Retina (tissue), 1 donor: Measurements from ENCODE around the gene FRZB.
"Not testable (repeated sequence)": the region's sequence is repeated elsewhere in the genome, so short reads cannot be mapped to it uniquely, and the experiment has no call there.

Source experiments
- DNase-seq: peaks from one replicate; pipeline ENCODE4 v3.0.0-alpha.2; 2016

FRZB gene, protein sequence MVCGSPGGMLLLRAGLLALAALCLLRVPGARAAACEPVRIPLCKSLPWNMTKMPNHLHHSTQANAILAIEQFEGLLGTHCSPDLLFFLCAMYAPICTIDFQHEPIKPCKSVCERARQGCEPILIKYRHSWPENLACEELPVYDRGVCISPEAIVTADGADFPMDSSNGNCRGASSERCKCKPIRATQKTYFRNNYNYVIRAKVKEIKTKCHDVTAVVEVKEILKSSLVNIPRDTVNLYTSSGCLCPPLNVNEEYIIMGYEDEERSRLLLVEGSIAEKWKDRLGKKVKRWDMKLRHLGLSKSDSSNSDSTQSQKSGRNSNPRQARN

DNA sequence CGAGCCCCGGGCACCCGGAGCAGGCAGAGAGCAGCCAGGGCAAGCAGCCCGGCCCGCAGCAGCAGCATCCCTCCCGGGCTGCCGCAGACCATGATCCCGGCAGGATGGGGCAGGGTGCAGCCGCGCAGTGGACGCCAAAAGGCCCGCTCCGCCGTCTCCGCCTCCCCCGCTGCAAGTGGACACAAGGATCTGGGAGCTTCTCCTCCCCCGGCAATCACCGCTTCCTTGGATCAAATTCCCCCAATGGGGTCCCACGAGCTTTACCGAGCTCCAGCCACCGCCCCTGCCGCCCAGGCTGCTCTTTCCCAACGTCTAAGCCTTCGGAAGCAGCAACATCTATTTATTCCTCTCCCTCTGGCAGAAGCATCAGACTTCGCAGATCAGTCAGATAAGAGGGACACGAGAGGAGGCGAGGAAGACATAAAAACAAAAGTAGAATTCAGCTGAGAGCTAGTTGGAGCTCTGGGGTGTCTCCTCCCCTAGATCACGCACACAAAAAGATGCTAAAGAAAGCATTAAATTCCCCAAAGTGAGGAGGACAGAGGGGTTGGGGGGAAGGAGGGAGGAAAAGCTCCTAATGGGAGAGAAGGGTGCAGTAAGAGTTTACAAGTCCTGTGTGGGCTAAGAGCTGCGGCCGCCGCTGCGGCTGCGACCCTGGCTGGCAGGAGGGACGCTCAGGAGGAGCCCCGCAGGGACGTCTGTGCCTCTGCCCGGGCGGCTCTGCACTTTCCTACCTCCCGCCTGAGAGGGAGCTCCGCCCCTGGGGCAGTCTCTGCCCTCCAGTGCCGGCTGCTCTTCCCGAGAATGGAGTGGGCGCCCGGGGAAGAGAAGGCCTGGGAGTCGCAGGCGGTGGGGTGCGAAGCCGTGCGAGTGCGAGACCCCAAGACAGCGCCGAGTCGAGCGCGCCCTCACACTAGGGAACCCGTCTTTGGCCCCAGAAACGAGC is at the start of gene FRZB:
Gene FRZB (minus strand): TSS at position 177 of the 946 bp plus-strand sequence. CDS start 85 bp downstream, at position 92.
- DNase-seq, result peak; percentile 90

DNA sequence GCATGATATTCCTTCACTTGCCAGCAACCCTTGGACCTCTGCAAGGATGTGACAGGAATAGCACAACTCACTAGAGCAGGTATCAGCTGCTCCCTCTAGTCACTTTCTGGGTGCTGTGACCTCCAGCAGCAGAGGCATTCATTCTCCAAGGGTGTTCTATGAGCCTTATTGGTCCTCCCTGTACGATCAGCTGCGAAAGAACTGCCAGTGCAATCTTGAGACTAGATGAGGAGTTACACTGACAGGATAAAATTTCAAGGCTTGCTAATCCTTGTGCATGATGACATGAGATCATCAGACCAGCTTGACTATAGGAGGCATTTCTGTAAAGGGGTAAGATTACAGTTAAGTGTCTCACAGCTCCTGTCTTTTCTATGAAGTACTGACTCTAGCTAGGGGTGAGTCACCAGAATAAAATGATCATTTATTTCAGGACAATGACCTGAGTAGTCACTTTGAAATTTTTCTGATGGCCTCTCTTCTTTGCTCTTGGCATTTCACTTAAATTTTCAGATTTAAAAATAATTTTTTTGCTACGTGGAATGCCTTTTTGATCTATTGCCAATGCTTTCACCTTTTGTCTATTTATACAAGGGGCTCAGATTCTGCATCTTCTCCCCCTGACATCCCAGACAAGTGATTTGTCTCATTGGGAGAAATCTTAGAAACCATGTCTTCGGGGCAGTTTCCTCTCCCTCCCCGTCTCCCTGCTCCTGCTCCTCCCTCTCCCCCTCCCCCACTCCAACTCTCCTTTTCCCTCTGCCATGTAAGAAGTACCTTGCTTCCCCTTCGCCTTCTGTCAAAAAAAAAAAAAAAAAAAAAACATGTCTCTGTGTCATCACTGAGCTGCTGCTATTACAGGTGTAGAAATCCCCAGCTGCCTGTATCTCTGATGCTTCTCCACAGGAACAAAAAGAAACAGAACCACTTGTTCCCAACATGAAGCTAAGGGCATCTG is 49.2 kb upstream of the FRZB start:
- no peak for DNase-seq

DNA sequence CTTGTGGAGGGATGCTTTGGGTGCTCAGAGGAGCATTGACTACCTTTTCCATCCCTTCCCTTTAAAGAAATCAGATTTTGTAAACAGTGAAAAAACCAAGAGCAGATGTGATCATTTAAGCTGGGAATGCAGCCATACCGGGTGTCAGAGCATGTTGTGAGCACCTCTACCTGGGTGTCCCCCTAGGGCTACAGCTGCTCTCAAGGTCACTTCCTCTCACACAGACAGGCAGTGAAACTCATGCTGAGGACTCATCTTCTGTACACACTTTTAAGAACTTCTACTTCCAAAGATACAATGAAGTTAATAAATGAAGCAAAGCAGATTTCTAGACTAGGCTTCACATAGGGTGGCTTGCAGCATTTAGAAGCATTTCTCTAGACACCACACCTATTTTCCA is 48.4 kb upstream of the FRZB start:
- DNase-seq, result no peak

DNA sequence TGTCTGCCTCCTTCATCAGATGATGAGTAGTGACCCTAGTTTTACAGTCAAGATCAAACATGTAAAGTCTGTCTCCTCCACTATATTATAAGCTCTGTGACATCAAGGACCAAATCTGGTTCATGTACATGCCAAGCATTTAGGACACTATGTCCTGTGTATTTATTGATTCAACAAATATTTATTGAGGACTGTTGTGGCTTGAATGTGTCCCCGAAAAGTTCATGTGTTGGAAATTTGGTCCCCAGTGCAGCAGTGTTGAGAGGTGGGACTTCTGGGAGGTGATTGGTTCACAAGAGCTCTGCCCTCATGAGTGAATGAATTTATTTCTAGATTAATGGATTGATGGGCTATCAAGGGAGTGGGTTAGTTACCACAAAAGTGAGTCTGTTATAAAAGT is 46.6 kb upstream of the FRZB start:
- no peak for DNase-seq

DNA sequence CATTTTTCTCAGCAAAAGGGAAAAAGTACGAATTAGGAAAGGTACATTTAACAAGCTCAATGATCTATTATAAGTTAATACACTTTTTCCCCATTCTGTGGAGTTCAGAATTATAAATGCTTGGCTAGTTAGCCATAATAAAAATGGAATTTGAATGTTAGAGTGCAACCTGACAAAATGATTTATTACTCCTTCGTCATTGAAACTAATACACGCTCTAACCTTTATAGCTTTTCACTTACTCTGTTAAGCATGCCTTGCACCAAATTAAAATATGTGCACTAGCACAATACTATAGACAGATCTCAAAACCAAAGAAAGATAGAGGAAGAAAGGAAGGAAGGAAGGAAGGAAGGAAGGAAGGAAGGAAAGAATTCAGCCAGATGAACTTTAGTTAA is 46.1 kb upstream of the FRZB start:
- DNase-seq, result no peak

DNA sequence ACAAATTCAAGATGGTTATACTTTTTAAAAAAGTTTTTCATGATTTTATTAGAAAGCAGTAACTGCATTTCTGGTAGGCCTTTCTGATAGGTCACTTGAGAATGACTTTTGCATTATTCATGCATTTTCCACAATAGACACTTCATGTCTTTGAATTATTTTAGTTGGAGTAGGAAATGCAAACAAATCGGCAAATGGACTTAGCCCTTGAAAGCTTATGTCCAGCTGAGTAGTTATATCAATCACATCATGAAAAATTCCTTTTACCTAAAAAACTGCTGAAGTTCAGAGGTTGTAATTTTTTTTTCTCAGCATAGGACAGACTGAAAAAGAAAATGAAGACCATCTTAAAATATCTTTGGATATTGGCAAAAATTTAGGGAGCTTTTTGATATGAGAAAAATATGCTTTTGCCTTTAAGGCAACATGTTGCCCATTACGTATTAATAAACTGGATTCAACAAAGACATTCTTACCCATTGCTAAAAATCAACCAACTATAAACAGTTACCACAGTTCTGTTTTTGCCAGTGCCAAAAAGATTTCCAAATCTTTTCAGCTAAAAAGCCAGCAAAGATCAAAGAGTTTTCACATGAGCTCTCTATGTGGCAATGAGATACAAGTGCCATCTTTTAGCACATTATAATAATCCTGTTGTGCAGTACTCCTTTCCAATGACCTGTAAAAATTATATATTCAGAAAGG is 45.5 kb upstream of the FRZB start:
- no peak for DNase-seq

DNA sequence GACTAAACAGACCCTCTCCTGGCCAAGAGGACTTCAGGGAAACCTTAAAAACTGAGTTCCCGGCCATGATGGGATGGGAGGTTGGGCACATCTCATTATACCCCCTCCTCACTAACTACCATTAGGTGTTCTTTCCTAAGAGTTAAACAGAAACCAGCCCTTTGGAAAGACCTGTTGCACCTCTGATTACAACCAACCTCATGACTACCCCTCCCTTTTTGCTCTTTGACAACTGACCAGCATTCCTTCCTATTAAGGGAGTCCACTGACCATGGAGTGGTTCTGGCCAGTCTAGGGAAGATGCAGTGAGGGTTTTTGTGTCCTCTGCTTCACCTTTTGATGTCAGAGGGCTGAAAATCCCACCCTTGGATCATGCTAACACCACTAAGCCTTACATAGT is 44.5 kb upstream of the FRZB start:
- no peak for DNase-seq

DNA sequence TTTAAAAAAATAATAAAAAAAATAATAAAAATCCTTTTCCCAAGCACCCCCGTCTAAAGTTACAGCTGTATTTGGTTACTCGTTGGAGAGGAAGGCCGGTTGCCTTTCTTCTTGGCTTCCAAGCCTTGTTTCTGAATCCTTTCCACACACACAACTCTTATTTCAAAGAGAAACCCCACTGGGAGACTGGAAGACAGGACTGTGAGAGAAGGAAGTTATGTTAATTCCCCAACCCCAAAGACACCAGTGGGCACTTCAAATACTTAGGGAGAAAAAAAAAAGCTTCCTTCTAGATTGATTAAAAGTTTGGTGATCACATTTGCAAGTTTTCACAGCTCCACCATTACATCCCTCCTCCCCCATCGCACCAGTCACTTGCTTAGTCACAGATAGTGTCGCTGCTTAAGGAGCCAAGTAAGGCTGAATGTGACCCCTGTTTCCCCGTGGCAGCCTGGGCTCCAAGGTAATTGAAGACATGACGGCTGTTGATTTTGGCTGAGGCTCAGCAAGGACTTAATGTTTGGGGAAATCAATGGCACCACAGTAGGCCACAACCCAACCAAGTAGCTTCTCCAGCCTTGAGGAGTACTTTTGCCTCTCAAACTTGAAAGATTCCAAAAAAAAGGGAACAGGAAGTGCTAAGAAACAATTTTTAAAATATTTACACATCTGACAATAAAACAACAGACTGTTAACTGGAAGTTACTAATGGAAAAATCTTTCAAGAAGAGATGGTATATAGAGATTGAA is 40.8 kb upstream of the FRZB start:
- no peak for DNase-seq

DNA sequence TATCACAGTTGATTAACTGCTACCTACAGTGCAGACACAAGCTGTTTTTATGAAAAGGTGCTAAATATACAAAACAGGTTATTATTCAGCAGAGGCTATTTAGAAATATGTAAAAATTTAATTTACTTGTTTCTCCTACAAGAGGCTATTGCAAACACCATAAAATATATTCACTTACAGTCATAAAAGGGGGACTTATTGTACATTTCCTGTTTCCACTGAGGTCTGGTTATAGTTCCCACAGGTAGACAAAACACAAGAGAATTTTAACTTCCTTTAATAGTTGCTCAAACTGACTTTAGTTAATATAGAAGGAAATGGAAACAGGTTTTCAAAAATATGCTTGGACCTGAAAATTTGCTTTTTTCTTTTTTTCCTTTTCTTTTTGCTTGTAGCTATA is 40.0 kb upstream of the FRZB start:
- DNase-seq, result no peak

DNA sequence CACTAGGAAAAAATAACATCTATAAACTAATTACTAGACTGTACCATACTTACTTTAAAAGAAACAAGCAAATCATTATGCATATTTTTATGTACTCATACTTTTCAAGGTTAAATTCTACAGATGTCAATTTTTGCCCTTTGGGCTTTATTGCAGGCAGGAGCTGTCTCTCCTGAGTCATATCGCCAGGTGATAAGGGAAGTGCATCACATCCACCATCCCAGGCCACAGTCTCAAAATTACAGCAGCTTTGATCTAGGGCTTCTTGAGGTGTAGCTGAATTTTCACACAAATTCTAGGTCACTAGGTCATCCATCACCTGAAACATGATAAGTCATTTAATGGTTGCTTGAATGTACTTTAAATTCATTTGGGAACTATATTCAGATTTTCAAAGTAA is 38.4 kb upstream of the FRZB start:
- DNase-seq, result no peak

DNA sequence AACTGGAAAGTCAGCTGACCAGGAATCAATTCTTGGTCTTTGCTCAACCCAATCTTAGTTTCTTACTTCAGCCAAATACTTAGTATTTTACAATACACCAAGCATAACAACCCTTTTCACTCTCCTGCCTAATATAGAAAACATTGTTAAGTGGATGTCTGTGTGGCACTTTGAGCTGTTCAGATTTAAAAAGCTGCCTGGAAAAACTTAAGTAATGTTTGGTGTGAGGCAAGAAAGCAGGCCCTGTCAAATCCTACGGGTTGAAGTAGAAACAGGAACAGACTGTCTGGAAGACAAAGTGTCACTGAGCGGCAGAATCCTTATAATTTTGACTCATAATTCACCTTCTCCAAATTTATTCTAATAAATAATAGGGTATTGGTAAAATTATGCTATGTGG is 37.1 kb upstream of the FRZB start:
- DNase-seq, result no peak

DNA sequence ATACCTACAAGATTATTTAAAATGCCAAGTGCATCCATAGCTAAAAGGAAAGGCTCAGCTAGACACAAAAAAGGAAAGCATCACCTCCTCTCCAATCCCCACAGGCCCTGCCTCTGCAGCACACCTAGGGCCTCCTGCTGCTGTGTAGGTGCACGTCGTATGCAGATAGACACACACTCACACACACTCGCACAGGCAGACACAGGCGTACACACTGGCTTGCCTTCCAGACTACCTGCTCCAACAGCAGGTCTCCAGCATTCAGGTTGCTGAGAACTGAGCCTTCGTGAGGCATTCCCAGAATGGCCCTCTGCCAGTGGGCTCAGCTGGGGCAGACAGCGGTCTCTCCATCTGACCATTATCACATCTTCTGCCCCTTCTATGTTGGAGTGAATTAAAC is 35.3 kb upstream of the FRZB start:
- no peak for DNase-seq

DNA sequence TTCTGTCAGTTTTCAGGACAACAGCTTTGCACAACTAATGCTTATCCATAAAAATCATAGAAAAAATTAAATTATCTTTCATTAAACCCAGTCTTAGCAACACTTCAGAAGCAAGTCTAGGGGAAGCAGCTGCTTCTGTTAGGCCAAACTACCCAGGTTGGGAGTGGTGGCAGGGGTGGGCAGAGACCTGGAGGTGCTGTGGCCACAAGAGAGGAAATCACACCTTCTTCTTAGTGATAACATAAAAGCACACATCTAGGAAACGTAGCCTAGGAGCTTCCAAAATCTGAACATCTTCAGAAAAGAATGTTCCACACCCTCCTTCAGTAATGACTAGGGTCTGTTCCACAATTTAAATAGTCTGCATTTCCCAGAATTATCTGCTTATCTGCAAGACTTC is 32.3 kb upstream of the FRZB start:
- DNase-seq, result no peak

DNA sequence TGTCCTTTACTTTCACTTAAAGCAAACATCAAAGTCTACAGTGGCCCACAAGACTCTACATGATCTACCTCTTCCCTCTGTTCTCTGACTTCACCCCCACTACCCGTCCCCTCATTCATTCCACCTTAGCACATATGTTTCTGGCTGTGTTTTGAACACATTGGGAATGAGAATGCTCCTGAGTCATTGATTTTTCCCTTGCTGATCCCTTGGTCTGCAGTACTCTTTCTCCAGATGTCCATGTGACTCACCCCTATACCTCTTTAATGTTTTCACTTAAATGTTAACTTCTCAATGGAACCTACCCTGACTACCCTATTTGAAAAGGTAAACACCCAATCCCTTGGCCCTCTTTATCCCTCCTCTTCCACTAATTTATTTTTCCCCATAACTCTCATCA is 30.7 kb upstream of the FRZB start:
- DNase-seq, result no peak

DNA sequence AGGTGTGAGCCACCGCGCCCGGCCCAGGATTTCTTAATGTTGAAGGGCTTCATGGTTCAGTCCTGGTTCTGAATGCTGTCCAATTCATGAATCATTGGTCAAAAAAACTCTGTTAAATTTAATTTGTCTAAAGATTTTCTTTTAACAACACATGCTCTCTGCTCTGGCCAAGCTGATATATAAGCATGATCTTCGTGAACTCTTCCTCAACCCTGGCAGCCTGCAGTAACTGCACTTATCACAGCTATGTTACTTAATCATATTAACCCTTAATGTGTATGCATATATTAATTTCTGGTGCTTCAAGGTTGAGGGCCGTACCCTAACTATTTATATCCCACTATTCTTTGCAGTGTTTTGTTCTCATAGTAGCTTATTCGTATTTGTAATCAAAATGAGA is 29.4 kb upstream of the FRZB start:
- DNase-seq, result no peak

DNA sequence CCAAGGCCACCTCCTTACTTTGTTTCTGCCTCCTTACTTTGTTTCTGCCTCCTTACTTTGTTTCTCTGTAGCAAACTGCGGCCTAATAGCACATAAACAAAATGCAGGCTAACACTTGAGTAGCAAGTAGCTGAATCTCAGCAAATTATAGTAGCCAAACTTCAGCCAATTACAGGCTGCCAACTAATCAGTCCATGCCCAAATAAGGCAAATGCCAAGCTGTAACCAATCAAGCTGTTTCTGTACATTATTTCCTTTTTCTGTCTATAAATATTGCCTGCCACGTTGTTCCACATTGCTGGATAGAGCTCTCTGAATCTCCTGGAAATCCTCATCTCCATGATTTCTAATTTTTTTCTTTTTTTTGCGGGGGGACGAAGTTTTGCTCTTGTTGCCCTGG is 28.7 kb upstream of the FRZB start:
- DNase-seq, result no peak

DNA sequence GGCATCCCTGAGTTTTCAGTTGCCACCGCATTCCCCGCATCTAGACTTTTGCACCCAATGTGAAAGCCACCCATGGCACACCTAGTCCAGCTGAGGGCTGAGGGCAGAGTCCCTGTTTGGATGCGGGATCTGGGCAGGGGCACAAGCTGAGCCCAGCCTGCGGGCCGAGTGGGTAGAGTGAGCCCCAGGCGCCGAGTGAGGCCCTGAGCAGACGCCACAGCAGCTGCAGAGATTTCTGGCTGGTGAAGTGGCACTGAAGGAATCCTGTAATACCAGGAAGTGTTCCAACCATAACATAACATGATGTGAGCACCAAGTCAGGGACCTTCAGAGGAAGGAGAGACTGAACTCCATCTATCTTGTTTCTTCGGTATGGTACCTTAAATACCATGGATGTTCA is 27.7 kb upstream of the FRZB start:
- DNase-seq, result no peak

DNA sequence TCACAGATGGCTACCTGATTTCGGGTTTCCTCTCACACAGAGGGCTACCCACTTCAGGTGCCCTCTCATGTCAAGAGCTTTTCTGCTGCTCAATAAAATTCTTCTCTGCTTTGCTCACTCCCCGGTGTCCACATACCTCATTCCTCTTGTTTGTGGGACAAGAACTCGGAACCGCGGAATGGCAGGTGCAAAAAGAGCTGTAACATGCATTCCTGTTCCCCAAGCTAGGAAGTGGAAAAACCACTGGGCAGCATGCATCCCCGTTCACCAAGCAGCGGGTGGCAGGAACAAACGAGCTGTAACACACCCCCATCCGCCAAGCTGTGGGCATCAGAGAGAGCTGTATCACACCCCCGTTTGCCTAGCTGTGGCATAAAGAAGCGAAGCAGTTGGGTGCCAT is 27.2 kb upstream of the FRZB start:
- DNase-seq, result no peak

DNA sequence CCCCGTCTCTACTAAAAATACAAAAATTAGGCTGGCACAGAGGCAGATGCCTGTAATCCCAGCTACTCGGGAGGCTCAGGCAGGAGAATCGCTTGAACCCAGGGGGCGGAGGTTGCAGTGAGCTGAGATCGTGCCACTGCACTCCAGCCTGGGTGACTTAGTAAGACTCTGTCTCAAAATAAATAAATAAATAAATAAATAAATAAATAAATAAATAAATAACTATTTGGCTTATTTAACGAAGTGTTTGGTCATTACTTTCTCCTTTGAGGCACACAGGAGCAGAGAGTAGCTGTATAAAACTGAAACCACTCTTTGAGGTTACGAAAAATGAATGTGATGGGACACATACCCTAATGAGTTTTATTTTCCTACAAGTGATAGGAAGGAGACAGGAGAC is 26.6 kb upstream of the FRZB start:
- DNase-seq, result not testable (repeated sequence)

DNA sequence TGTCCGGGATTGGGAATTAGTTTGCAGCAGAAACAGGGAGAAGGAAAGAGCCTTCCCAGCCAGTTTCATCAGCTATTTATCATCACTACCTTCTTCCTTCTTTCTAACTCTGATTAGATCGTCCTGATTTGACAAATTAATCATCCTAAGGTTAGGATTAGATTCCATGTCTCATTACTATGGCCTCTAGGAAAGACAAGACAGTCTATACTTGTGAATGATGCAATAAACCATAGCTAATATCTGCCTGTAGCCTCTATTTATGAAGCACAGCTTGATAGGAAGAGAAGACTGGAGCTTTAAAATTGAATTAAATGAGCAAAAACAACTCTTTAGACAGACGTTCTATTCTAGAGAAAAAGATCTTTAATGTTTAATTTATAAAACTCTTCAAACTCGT is 25.2 kb upstream of the FRZB start:
- no peak for DNase-seq

DNA sequence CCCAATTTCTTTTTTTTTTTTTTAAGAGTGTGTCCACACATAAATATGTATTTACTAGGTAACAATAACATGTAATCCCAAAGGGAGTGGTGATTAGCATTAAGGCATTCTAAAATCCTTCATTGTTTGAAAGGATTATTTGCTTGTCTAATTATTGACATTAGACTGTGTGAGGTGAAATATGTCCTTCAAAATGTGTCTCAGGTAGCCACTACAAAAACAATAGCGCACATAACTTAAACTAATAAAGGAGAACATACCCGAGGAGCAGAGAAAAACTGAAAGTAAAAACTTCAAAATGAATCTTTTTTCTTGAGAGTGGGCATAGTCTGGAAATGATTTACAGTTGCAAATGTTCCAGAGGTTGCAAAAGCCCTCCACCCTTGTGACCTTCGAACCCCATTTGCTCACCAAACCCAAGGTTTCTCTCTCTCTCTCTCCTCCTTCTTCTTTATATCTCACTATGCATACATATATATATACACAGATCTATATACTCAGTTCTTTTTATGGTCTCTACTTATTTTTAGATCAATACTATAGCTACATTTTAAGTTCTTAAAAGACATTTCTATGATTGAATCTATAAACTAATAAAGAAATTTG is 24.4 kb upstream of the FRZB start:
- no peak for DNase-seq
